GM23338 (cell line): ENCODE measurements around the gene CD28. TPM values are rescaled to one million over a fixed set of nuclear protein-coding genes. Genes with fewer than 3 reads are reported as not detected.

Experiments used
- ATAC-seq: fragments of 200-7000 bp; cut with Tn5 transposase; 3 replicates; pipeline ENCODE4 v1.9.1; 2020
- DNase-seq: peaks from one replicate; pipeline ENCODE4 v3.0.0-alpha.2; 2015; ENCODE audit warnings: low spot score
- H2AFZ ChIP-seq: fragments of 200-600 bp; sonication (generic); 2 replicates; pipeline ENCODE4 v1.8.0; 2016; ENCODE audit warnings: antibody characterized with exemption, mild to moderate bottlenecking, moderate library complexity
- H3F3A ChIP-seq: fragments of 200-600 bp; sonication (generic); replicated peaks from 2 replicates; pipeline ENCODE4 v1.8.0; 2017; ENCODE audit warnings: antibody characterized with exemption, mixed run types, low read depth
- H3K27ac ChIP-seq: fragments of 200-600 bp; sonication (generic); 2 replicates; pipeline ENCODE4 v1.6.1; 2016; ENCODE audit warnings: low read depth
- H3K27me3 ChIP-seq: fragments of 200-600 bp; sonication (generic); 2 replicates; pipeline ENCODE4 v1.8.0; 2016; ENCODE audit warnings: mild to moderate bottlenecking, mixed run types, moderate library complexity; ENCODE audit not compliant: insufficient read depth
- H3K36me3 ChIP-seq: fragments of 200-600 bp; sonication (generic); 2 replicates; pipeline ENCODE4 v1.8.0; 2016; ENCODE audit warnings: mild to moderate bottlenecking; ENCODE audit not compliant: insufficient read depth
- H3K4me1 ChIP-seq: fragments of 200-600 bp; sonication (generic); 2 replicates; pipeline ENCODE4 v1.8.0; 2016; ENCODE audit warnings: mild to moderate bottlenecking, moderate library complexity; ENCODE audit not compliant: insufficient read depth
- H3K4me2 ChIP-seq: fragments of 200-600 bp; sonication (generic); 2 replicates; pipeline ENCODE4 v1.7.1; 2017; ENCODE audit warnings: mixed run types
- H3K4me3 ChIP-seq: fragments of 200-600 bp; sonication (generic); 2 replicates; pipeline ENCODE4 v1.6.1; 2016; ENCODE audit warnings: mixed run types
- H3K79me2 ChIP-seq: fragments of 200-600 bp; sonication (generic); replicated peaks from 2 replicates; pipeline ENCODE4 v1.8.0; 2017; ENCODE audit warnings: mild to moderate bottlenecking; ENCODE audit not compliant: insufficient read depth
- H3K9me2 ChIP-seq: fragments of 200-600 bp; sonication (generic); 2 replicates; pipeline ENCODE4 v1.8.0; 2017; ENCODE audit not compliant: insufficient read depth
- H4K20me1 ChIP-seq: fragments of 200-600 bp; sonication (generic); replicated peaks from 2 replicates; pipeline ENCODE4 v1.8.0; 2017; ENCODE audit warnings: mild to moderate bottlenecking; ENCODE audit not compliant: insufficient read depth
- H3K27ac Mint-ChIP-seq: 2 replicates; pipeline ENCODE4 v1.8.0; 2020; ENCODE audit warnings: inconsistent platforms, mild to moderate bottlenecking, moderate library complexity, mixed read lengths
- H3K27me3 Mint-ChIP-seq: 3 replicates; pipeline ENCODE4 v1.8.0; 2022; ENCODE audit warnings: low read depth, mild to moderate bottlenecking, moderate library complexity, mixed read lengths, inconsistent platforms; ENCODE audit not compliant: insufficient read depth, poor library complexity
- H3K36me3 Mint-ChIP-seq: 3 replicates; pipeline ENCODE4 v1.8.0; 2021; ENCODE audit warnings: low read depth, mild to moderate bottlenecking, inconsistent platforms, moderate library complexity, mixed read lengths
- H3K4me1 Mint-ChIP-seq: 3 replicates; pipeline ENCODE4 v1.8.0; 2020; ENCODE audit warnings: mild to moderate bottlenecking, inconsistent platforms, mixed read lengths
- H3K4me3 Mint-ChIP-seq: 3 replicates; pipeline ENCODE4 v1.8.0; 2021; ENCODE audit warnings: moderate library complexity, mild to moderate bottlenecking, inconsistent platforms, mixed read lengths
- H3K9me3 Mint-ChIP-seq: 3 replicates; pipeline ENCODE4 v1.8.0; 2020; ENCODE audit warnings: moderate library complexity, mild to moderate bottlenecking, inconsistent platforms, mixed read lengths
- CREB1 ChIP-seq: fragments of 250-450 bp; sonication (Bioruptor Pico); IDR thresholded peaks from 2 replicates; pipeline ENCODE4 v1.5.0; 2020; ENCODE audit warnings: low read depth, mild to moderate bottlenecking, moderate library complexity
- EZH2 ChIP-seq: fragments of 200-600 bp; sonication (generic); IDR thresholded peaks from one replicate; pipeline ENCODE4 v1.8.0; 2017; ENCODE audit warnings: antibody characterized with exemption, mild to moderate bottlenecking, low read depth; ENCODE audit not compliant: unreplicated experiment
- EZH2phosphoT487 ChIP-seq: fragments of 200-600 bp; sonication (generic); IDR thresholded peaks from one replicate; pipeline ENCODE4 v1.8.1; 2018; ENCODE audit warnings: antibody characterized with exemption; ENCODE audit not compliant: unreplicated experiment
- JUNB ChIP-seq: IDR thresholded peaks from one replicate; pipeline ENCODE4 v1.6.1; 2016; ENCODE audit warnings: antibody characterized with exemption; ENCODE audit not compliant: unreplicated experiment
- NANOG ChIP-seq: IDR thresholded peaks from 2 replicates; pipeline ENCODE4 v1.6.1; 2016; ENCODE audit warnings: antibody characterized with exemption, borderline replicate concordance
- POLR2AphosphoS5 ChIP-seq: IDR thresholded peaks from 2 replicates; pipeline ENCODE4 v1.6.1; 2016; ENCODE audit warnings: antibody characterized with exemption, low read depth
- STAT1 ChIP-seq: IDR thresholded peaks from one replicate; pipeline ENCODE4 v1.6.1; 2016; ENCODE audit warnings: antibody characterized with exemption; ENCODE audit not compliant: unreplicated experiment
- ZNF114 ChIP-seq: fragments of 250-450 bp; sonication (Bioruptor Pico); IDR thresholded peaks from 2 replicates; pipeline ENCODE4 v1.5.0; 2020; ENCODE audit warnings: mild to moderate bottlenecking, moderate library complexity
- ZNF331 ChIP-seq: fragments of 250-450 bp; sonication (Bioruptor Pico); IDR thresholded peaks from 2 replicates; pipeline ENCODE4 v1.5.0; 2020; ENCODE audit warnings: low read depth, mild to moderate bottlenecking, moderate library complexity
- polyA plus RNA-seq: library from polyadenylated mRNA; unstranded; fragments of >200 nt; fragmentation: Nextera tagmentation; extraction: Ambion mirVana; gene quantifications from 2 replicates; pipeline ENCODE4 v1.2.1, GENCODE V29; 2016
- total RNA-seq: library from RNA; depleted of rRNA; stranded (reverse); fragments of >200 nt; shearing (Covaris generic); gene quantifications from 2 replicates; pipeline ENCODE4 v1.2.3, GENCODE V29; 2014
- TF ChIP-seq, protein P1 (sequence below): IDR thresholded peaks from 2 replicates; pipeline ENCODE4 v1.6.1; 2016; ENCODE audit warnings: antibody characterized with exemption
- TF ChIP-seq, protein P2 (sequence below): fragments of 250-450 bp; sonication (Bioruptor Pico); IDR thresholded peaks from 2 replicates; pipeline ENCODE4 v1.5.0; 2020; ENCODE audit warnings: mild to moderate bottlenecking, moderate library complexity
- TF ChIP-seq, protein P3 (sequence below), 2 experiments: fragments of 200-600 bp in 1 of 2; sonication (generic) in 1 of 2; conservative IDR thresholded peaks; 2 replicates each; pipeline versions ENCODE4 v1.5.1 to v1.6.1; 2016 to 2017; ENCODE audit warnings: antibody characterized with exemption in 2 of 2, low read depth in 2 of 2, mild to moderate bottlenecking in 2 of 2, moderate library complexity in 1 of 2
- TF ChIP-seq, protein P4 (sequence below): IDR thresholded peaks from one replicate; pipeline ENCODE4 v1.6.1; 2018; ENCODE audit warnings: antibody characterized with exemption; ENCODE audit not compliant: unreplicated experiment

CD28 gene
- total and polyA plus RNA-seq, 2 experiments from 2014 or later, result not detected

DNA sequence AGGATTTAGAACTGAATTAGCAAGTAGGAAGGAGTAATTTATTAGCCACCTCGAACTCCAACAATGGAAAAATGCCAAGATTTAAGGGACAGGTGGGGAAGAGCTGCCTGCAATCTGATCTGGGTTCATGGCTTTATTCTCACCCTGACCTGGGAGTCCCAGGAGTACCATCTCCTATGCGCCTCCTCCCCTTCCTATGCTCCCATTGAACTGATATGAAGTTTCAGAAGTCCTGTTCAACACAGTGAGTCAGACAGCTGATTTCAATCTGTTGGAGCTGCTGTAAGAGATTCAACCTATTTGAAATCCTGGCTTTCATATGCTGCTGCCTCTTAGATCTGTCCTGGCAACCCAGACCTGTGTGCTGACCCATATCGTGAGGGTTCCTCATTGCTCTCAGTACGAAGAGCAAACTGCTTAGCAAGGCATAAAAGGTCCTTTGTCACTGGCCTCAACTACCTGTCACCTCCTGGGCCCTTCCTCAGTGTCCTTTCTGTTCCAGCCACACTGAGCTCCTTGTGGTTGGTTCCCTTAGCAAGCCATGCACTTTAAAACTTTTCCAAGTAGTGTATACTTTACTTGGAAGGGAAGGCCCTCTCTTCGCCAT, 15.9 kb upstream of the CD28 start:
- Histone ChIP-seq H3K4me3 (no peak overlapping the region), H3K79me2 (no peaks in the 10 kb centered on the region), H3K27me3 (no peaks in the 10 kb centered on the region), H3K27ac (no peak overlapping the region), H2AFZ (peak overlapping the region; percentile 69), H3K4me2 (no peak overlapping the region), H3K36me3 (no peaks in the 10 kb centered on the region), H3K9me2 (0 out of 2 replicates have a peak, but pooled peaks cover 4% of the 10 kb centered on the region), H4K20me1 (no peaks in the 10 kb centered on the region), H3K4me1 (peaks cover 9% of the 10 kb centered on the region; the same call in 1 of the 2 replicates), H3F3A (no peaks in the 10 kb centered on the region)
- Mint-ChIP-seq H3K4me3 (no peak overlapping the region), H3K27ac (no peak overlapping the region), H3K9me3 (no peaks in the 10 kb centered on the region), H3K27me3 (no peaks in the 10 kb centered on the region), H3K36me3 (no peaks in the 10 kb centered on the region), H3K4me1 (peaks cover 6% of the 10 kb centered on the region)
- DNase-seq (no peak), ATAC-seq (no peak)
- no peak for TF ChIP-seq STAT1
- TF ChIP-seq, protein P1, sequence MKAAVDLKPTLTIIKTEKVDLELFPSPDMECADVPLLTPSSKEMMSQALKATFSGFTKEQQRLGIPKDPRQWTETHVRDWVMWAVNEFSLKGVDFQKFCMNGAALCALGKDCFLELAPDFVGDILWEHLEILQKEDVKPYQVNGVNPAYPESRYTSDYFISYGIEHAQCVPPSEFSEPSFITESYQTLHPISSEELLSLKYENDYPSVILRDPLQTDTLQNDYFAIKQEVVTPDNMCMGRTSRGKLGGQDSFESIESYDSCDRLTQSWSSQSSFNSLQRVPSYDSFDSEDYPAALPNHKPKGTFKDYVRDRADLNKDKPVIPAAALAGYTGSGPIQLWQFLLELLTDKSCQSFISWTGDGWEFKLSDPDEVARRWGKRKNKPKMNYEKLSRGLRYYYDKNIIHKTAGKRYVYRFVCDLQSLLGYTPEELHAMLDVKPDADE, result no peak
- TF ChIP-seq POLR2AphosphoS5, result no peak
- TF ChIP-seq EZH2, result no peak
- TF ChIP-seq, protein P2, sequence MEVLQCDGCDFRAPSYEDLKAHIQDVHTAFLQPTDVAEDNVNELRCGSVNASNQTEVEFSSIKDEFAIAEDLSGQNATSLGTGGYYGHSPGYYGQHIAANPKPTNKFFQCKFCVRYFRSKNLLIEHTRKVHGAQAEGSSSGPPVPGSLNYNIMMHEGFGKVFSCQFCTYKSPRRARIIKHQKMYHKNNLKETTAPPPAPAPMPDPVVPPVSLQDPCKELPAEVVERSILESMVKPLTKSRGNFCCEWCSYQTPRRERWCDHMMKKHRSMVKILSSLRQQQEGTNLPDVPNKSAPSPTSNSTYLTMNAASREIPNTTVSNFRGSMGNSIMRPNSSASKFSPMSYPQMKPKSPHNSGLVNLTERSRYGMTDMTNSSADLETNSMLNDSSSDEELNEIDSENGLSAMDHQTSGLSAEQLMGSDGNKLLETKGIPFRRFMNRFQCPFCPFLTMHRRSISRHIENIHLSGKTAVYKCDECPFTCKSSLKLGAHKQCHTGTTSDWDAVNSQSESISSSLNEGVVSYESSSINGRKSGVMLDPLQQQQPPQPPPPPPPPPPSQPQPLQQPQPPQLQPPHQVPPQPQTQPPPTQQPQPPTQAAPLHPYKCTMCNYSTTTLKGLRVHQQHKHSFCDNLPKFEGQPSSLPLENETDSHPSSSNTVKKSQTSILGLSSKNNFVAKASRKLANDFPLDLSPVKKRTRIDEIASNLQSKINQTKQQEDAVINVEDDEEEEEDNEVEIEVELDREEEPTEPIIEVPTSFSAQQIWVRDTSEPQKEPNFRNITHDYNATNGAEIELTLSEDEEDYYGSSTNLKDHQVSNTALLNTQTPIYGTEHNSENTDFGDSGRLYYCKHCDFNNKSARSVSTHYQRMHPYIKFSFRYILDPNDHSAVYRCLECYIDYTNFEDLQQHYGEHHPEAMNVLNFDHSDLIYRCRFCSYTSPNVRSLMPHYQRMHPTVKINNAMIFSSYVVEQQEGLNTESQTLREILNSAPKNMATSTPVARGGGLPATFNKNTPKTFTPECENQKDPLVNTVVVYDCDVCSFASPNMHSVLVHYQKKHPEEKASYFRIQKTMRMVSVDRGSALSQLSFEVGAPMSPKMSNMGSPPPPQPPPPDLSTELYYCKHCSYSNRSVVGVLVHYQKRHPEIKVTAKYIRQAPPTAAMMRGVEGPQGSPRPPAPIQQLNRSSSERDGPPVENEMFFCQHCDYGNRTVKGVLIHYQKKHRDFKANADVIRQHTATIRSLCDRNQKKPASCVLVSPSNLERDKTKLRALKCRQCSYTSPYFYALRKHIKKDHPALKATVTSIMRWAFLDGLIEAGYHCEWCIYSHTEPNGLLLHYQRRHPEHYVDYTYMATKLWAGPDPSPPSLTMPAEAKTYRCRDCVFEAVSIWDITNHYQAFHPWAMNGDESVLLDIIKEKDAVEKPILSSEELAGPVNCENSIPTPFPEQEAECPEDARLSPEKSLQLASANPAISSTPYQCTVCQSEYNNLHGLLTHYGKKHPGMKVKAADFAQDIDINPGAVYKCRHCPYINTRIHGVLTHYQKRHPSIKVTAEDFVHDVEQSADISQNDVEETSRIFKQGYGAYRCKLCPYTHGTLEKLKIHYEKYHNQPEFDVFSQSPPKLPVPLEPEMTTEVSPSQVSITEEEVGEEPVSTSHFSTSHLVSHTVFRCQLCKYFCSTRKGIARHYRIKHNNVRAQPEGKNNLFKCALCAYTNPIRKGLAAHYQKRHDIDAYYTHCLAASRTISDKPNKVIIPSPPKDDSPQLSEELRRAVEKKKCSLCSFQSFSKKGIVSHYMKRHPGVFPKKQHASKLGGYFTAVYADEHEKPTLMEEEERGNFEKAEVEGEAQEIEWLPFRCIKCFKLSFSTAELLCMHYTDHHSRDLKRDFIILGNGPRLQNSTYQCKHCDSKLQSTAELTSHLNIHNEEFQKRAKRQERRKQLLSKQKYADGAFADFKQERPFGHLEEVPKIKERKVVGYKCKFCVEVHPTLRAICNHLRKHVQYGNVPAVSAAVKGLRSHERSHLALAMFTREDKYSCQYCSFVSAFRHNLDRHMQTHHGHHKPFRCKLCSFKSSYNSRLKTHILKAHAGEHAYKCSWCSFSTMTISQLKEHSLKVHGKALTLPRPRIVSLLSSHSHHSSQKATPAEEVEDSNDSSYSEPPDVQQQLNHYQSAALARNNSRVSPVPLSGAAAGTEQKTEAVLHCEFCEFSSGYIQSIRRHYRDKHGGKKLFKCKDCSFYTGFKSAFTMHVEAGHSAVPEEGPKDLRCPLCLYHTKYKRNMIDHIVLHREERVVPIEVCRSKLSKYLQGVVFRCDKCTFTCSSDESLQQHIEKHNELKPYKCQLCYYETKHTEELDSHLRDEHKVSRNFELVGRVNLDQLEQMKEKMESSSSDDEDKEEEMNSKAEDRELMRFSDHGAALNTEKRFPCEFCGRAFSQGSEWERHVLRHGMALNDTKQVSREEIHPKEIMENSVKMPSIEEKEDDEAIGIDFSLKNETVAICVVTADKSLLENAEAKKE (CRISPR knock-in tag), result no peak
- TF ChIP-seq, protein P3, sequence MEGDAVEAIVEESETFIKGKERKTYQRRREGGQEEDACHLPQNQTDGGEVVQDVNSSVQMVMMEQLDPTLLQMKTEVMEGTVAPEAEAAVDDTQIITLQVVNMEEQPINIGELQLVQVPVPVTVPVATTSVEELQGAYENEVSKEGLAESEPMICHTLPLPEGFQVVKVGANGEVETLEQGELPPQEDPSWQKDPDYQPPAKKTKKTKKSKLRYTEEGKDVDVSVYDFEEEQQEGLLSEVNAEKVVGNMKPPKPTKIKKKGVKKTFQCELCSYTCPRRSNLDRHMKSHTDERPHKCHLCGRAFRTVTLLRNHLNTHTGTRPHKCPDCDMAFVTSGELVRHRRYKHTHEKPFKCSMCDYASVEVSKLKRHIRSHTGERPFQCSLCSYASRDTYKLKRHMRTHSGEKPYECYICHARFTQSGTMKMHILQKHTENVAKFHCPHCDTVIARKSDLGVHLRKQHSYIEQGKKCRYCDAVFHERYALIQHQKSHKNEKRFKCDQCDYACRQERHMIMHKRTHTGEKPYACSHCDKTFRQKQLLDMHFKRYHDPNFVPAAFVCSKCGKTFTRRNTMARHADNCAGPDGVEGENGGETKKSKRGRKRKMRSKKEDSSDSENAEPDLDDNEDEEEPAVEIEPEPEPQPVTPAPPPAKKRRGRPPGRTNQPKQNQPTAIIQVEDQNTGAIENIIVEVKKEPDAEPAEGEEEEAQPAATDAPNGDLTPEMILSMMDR (conservative IDR thresholded peaks at IDR 0.05; ENCODE audit: low read depth in 2 of 2), result no peak
- TF ChIP-seq, protein P4, sequence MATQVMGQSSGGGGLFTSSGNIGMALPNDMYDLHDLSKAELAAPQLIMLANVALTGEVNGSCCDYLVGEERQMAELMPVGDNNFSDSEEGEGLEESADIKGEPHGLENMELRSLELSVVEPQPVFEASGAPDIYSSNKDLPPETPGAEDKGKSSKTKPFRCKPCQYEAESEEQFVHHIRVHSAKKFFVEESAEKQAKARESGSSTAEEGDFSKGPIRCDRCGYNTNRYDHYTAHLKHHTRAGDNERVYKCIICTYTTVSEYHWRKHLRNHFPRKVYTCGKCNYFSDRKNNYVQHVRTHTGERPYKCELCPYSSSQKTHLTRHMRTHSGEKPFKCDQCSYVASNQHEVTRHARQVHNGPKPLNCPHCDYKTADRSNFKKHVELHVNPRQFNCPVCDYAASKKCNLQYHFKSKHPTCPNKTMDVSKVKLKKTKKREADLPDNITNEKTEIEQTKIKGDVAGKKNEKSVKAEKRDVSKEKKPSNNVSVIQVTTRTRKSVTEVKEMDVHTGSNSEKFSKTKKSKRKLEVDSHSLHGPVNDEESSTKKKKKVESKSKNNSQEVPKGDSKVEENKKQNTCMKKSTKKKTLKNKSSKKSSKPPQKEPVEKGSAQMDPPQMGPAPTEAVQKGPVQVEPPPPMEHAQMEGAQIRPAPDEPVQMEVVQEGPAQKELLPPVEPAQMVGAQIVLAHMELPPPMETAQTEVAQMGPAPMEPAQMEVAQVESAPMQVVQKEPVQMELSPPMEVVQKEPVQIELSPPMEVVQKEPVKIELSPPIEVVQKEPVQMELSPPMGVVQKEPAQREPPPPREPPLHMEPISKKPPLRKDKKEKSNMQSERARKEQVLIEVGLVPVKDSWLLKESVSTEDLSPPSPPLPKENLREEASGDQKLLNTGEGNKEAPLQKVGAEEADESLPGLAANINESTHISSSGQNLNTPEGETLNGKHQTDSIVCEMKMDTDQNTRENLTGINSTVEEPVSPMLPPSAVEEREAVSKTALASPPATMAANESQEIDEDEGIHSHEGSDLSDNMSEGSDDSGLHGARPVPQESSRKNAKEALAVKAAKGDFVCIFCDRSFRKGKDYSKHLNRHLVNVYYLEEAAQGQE, result no peak
- no peak for TF ChIP-seq JUNB
- TF ChIP-seq CREB1 (CRISPR knock-in tag), result no peak
- no peak for TF ChIP-seq NANOG
- TF ChIP-seq ZNF114 (CRISPR knock-in tag), result no peak
- TF ChIP-seq ZNF331, result no peak
- no peak for TF ChIP-seq EZH2phosphoT487
